NCI-H526 (cell line): ENCODE results near the gene EEF1G.
"Not testable (repeated sequence)": the region's sequence is repeated elsewhere in the genome, so short reads cannot be mapped to it uniquely, and the experiment has no call there.

ENCODE experiments used
- DNase-seq, 2 experiments: peaks; one replicate each; lab custom pipeline; 2025; lab: John Stamatoyannopoulos, UW

Gene EEF1G

DNA sequence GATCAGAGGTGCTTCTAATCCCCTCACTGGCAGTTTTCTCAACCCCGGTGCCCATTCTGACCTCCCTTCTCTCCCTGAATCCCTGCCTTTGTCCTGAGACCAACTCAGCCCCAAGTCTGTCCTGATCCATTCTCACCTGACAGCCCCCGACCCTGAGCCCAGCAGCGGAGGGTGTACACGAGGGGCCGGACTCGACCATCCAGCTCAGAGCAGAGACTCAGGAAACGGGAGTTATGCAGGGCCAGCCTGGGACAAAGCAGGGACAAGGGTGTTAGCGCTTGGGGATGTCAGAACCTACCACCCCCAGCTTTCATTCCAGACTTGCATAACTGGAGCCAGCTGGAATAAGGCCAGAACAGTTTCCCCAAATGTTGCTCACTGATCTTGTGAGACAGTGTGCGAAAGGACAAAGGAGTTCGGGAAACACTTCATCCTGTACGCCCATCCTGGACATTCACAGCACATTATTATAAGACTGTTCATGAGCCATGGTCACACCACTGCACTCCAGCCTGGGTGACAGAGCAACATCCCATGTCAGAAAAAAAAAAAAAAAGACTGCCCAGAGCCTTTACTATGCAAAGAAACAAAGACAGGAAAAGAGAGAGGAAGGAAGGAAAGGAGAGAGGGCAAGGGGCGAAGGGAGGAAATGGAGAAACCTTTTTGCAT is 3.5 kb upstream of the EEF1G start:
- no peak for DNase-seq

DNA sequence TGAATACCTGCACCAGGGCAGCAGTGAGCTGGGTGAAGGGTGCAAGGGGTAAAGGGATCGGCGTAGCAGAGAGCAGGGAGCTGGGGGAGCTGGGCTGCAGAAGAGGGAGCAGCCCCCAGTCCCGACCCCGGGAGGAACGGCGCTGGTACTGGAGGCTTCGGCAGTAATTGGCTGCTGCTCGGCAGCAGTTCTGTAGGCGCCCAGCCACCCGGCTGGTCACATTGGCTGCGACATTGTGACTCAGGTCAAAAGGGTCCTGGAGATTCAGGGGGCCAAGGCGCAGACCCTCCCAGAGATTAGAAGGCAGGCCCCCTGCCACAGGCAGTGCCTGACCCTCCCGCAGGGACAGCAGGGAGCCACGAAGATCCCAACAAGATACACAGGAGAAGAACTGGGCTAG is 2.1 kb upstream of the EEF1G start:
- DNase-seq = no peak

DNA sequence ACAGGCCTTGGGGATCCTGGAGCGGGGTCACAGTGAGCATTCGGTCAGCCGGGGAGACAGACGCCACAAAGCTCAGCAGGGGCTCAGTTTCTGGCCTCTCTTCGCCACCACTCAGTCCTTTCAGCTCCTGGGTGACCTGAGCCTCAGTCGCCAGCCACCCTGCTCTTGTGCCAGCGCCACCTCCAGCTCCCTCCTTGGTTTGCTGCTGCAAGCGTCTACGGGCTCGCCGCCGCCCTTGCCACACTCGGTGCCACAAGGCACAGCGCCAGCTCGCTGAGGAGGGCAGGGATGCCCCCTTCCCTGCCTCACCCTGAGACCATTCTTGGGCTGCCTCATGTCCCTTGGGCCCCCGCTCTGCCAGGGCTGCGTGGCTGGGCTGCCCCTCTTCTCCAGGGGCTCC is 1.5 kb upstream of the EEF1G start:
- DNase-seq = peak in 1 of 2 experiments; percentile 51

DNA sequence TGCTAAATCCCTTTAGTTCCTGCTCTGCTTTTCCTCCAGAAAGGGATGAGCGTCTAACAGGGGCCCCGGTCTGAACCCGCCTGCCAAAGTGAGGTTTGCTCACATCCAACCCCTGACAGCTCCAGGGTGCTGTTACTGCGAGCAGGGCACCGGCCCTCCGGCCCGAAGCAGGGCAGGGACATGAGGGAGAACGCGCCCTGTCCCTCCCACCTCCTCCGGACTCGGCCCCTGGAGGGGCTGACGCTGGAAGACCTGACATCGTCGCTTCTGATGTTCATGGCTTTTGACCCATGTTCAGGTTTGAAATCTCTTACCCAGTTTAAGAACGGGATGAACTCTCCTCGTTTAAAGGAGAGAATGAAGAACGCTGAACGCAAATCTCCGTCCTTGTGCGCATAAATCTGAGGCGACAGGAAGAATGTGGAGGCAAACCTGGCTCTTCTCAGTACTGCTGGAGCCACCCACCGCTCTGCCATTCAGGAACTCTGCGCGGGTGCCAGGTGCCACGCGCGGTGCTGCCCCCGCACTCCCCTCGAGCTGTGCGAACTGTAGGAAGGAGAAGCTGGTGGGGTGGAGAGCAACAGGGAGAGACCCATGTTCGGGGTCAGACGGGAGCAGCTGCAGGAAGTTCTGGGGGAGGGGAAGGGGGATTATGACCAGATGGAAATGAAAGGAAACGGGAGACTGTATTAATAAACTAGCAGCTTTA is 826 bp upstream of the EEF1G start:
- DNase-seq = peak in 1 of 2 experiments; percentile 56

DNA sequence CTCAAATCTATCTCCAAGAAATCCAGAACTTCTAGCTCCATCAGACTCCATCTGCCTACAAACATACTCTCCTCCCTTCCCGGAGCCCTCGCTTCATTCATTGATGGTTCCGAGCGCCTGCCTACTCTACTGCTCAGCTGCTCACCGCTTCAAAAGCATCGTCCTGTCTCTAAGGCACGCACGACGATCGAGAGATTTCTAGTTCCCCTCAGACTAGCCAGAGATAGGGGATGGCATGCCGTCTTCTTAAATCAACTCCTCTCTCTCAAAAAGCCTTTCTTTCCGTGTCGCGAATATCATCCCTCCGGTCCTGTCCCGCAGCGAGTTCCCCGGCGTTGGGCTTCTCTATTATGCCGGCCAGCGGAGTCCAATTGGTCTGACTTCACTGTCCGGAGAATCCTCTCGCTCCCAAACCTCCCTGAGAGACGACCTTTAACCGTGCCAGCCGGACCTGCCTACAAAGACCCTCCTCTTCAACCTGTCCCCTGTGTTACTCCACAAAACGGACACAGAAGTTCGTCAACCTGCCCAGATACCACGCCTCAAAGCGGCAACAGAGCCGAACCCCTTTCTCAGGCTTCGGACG is 592 bp downstream of the EEF1G start:
- DNase-seq = peak in 1 of 2 experiments; percentile 34

DNA sequence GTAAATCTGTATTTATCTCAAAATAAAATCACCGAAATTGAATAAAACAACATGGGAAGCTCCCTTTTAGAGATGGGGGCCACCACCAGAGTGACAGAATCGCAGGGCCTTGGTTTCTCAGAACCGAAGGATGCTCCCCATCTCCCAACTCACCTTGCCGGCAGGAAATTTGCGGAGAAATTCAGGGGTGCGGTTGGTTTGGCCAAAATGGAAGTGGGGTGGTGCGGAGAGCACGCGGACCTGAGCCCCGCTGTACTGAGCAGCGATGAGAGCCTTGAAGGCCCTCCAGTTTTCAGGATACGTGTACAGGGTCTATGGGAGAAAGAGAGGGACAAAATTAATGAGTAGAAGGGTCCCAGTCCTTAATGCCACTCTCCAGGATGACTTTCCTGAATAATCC is 1.3 kb downstream of the EEF1G start:
- DNase-seq = no peak

DNA sequence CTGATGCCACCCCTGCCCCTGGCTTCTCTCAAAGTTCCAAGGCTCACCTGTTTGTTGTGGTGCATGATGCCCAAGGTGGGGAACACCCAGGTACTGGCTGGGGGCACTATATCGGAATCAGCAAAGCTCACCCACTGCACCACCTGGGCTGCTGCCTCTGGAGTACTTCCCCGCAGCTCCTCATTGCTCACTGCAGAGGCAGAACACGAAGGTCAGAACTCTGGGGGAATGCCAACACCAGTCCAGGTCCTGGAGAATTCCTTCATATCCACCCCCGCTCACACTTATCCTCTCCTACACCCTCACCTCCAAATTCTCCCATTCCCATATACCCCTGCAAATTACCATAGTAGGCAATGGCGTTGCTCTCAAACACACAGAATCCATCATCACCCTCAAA is 2.2 kb downstream of the EEF1G start:
- DNase-seq = not testable (repeated sequence)

DNA sequence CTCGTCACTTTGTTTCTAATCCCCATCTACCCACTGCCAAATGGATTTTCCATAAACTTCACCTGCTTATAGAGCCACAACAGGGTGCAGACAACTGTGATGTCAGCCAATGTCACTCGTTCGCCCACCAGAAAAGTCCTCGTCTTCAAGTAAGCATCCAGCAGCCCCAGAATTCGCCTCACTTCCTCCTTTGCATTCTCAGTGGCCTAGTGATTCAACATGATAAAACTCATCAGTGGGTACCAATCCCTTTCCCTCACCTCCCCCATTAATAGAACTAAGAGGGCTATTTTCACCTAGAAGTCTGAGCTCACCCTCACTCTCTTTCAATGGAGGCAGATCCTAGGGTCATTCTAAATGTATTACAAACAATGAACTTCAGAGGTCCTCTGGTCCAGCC is 2.8 kb downstream of the EEF1G start:
- DNase-seq = not testable (repeated sequence)

DNA sequence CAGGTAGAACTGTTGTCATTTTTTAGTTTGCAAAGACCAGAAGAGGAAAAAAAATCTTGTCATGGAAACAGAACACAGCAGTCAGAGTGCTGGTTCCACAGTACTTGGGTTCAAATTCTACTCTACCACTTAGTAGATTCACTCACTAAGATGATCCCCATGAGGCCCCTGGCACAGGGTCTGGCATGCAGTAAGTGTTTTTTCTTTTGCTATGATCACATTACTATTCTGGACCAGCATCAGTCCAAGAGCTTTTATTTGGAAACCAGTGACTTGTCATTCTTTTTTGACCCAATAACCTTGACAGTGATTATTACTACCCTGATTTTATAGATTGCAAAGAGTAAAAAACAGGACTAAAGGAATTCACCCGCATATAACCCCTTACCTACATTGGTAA is 4.1 kb downstream of the EEF1G start:
- no peak for DNase-seq

DNA sequence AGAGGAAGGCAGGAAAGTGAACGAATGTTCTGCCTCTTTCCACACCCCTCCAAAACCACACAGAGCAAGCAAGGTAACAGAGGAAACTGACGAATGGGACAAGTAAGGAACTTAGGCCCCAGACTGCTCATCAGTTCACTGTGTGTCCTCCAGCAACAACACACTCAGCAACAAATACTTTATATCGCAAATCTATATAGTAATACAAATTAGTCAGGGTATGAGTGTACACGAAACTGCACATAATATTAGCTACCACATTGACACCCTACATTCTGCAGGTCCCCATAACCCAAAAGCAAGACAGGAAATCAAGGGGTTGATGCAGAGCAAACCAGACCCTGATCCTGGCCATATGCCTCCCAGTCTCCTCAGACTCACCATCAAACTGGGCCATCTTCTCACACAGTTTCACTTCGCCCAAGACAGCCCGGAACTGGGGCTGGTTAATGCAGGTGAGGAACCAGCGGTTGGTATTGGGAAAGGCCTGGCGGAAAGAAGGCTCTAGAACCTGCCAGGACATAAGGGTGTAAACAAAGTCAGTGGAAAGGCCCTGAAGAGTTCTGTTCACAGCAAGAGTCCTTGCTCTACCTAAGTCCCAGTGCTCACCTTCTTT is 6.6 kb downstream of the EEF1G start:
- no peak for DNase-seq

DNA sequence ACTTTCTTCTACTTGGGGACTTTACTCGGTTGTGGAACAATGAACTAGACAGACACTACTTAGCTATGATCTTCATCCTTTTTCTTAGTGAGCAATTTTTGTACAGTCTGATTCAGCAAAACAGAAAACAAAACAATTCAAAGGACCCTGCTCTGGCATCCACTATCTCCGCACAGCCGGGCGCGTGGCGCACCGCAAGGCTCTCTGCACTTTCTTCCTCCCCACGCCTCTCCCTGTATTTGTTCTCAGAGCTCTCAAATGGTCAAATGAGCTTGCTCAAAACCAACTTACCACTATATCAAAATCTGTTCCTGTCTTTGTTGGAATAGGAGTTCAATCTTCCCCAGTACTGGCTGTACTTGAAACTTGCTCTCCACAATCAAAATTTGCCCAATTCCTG is 7.4 kb downstream of the EEF1G start:
- DNase-seq = no peak

DNA sequence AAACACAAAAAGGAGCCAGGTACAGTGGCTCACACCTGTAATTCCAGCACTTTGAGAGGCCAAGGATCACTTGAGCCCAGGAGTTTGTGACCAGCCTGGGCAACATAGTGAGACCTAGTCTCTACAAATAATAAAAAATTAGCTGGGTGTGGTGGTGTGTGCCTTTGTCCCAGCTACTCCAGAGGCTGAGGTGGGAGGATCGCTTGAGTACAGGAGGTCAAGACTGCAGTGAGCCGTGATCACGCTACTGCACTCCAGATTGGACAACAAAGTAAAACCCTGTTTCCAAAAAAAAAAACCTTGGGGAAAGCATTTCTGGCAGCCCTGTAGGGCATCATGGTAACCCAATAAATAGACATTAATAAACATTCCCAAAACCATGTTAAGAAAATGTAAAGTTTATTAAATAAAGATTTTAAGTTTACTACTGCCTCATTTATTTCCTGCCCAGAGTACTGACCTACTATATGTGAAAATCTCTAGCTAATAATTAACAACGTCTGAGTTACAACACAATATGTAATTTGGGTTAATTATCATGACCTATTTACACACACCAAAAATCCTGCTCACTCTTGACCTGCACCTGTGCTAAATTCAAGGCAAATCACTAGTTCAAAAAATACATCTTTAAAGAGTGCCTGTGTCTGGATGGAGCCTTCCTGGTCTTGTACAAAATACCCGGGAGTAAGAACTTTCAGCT is 8.4 kb downstream of the EEF1G start:
- DNase-seq = no peak

DNA sequence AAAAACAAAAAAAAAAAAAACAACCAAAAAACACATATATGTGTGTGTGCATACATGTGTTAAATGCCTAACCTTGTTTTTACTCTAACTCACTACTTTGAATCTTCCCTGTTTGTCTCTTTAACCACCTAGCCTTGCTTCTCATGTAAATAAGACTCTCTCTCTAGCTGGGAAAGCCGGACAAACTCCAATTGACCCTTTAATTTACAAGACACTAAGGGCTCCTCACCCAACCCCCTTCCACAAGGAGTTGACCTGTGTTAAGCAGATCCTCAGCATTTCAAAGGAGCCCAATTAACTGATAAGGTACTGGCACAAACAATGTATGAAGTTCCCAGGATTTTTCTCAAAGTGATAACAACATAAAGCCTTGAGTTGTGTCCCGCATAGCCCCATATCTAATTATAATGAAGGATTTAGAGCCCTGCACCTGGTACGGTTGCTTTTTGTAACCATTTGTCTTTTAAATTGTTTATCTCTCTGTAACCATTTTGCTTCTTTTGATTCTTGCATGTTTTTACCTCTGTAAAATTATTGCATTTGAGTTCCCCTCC is 11.9 kb downstream of the EEF1G start:
- not testable (repeated sequence) for DNase-seq

DNA sequence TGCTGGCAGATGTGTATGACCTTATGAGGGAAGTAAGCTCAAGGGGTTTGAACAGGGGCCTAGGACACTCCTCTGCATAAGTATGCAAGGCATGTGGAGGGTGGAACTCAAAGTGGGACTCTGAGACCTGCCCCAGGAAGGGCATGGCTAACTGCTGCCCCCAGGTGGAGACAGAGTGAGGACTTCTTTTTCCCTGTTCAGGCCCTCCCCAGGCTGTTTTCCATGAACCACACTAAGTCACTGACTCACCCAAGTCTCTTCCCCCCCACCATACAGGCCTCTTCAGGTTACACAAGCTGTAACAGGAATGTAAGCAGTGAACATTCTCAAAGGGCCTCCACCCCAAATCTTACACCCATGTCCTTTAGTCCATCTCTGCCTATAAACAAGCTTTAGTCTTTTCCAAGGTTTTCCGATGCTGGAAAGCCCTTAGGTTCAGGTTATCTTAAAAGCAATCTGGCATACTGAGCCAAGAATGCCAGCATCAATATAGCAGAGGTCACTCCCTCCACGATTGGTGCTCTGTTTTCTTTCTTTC is 13.1 kb downstream of the EEF1G start:
- DNase-seq = peak; percentile 70 to 90

DNA sequence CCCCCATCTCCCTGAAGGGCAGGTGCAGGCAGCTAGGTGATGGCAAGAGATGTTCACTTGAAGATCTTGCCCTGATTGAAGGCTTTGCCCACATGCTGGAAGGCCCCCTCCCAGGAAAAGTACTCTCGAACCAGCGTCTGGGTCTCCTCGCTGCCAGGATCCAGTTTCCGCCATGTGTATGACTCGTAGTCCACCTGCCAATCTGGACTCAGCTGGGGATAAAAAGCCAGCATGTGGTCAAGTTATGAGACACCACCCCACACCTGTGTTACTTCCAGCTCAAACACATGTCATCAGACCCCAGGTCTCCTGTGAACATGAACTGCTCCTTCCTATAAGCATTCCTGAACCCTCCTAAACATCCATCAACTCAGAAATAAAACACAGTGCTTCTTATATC is 14.1 kb downstream of the EEF1G start:
- not testable (repeated sequence) for DNase-seq

DNA sequence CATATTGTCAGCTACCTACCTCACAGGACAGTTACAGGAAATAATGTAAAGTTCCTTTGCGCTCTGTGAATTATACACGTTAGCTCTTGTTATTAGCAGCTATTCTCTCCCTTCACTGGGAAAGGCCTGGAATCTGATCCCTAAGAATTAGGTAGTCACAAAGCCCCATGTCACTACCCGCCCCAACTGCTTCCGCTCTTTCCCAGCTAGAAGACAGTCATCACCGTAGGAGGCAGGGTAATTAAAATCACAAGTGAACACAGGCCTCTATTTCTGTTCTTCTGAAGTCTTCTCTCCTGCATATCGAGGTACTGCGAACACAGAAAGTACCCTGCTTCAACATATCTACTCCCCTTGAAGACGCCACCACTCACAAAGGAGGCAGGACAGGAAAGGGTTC is 14.5 kb downstream of the EEF1G start:
- DNase-seq = no peak

DNA sequence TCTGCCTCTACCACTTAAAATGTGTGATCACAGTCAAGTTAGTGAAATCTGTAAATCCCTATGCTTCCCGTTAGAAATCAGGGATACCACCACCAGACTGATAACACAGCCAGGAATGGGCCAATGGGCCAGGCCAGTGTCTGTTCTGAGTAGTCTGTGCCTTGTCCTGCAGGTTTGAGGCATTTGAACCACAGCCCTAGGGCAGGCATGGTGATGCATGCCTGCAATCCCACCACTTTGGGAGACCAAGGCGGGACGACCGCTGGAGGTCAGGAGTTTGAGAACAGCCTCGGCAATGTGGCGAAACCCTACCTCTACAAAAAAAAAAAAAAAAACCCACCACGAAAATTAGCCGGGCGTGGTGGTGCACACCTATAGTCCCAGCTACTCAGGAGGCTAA is 15.0 kb downstream of the EEF1G start:
- DNase-seq = no peak

DNA sequence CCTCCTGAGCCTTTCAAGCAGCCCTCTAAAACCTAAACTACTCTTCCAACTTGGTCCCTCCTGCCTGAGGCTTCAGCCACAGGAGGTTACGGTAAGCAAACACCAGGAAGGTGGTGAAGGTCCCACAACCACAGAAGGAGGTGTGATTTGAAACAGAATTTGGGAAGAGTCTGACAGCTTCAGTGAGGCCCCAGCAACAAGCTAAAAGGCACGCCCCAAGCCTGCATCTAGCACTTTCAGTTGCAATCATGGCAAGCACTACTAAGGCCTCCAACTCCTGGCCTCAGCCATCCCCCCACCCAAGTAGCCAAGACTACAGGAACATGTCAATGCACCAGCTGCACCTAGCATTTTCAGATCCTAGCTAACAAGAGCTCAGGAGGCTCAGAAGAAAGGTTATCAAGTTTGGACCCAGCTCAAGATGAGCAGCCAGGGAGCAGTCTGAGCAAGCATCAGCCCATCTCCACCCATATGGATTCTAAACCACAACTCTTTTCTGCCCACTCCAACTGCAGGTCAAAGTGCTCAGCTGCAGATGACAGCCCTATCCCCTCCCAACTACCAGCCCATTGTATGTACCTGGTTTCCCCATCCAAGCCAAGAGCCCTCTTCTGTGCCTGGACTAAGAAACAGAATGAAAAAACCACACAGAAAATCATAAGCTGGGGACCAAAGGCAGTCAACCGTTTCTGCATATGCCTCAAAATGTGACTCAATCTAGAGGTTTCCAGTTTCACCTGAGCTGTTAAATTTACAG is 16.6 kb downstream of the EEF1G start:
- DNase-seq = no peak

DNA sequence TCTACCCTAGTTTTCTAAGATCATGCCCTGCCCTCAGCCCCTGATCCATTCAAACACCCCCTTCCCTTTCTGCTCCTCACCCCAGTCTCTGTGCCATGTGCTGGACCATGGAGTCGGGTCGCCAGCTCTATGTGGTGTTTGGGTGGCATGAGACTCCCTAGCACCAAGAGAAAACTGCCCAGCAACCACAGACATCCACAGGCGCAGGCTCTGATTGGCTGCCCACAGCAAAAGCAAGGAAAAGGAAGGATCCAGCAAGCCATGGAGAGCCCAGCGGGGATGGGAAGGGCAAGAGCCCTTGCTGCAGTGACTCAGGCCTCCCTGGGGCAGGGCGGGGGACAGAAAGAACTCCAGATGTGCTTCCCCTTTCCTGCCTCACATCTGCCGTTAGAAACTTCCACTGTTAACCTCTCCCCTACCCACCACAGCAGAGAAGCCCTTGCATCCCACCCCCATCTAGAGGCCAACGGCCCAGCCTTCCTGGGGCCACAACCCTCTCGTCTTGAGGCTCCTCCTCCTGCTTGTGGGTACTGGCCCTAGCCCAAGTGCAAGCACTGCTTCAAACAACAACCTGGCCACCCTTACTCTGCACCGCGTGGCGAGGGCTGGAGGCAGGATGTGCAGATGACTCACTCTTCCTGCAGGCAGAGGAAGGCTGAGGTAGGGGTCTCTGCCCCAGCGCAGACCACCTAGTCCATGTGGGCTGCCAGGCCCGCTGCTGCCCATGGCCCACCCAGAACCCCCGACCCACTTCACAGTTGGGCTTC is 17.4 kb downstream of the EEF1G start:
- DNase-seq = peak; percentile 79 to 95

DNA sequence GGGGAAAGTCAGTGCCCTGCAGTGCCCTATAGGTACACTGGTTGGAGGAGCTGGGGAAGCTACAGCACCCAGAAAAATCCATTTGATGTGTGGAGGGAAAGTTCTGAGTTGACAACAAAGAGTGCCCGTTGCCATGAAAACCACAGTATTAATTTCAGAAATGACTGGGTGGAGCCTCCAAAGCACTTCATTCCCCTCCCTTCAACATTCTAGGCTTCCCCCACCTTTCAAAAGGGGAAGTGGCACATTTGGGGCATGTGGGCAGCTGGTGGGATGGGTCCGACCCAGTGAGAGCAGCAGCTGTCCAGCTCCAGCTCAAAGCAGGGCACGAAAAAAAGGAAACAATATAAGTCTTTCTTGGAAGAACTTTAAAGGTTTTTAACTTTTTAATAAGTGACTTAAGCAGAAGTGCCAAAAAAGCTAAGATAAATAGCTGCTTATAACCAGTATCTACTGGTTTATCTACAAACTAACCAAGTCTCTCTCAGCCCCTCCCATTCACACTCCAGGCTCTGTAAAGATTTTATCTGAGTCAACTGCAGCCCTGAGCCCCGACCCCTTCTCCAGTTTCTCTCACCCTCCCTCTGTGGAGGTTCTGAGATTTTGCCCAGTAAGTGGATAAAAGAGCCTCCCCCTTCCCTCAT is 18.1 kb downstream of the EEF1G start:
- DNase-seq = peak in 1 of 2 experiments; percentile 46
